CD14-positive monocyte (primary cell): Measurements from ENCODE around the gene IPO9. TPM values are rescaled to one million over a fixed set of nuclear protein-coding genes. Genes with fewer than 3 reads are reported as not detected.

ENCODE experiments used
- DNase-seq, 3 donors: peaks; one replicate each; pipeline ENCODE4 v3.0.0-alpha.2; 2011 to 2022
- H2AFZ ChIP-seq: 2 replicates; pipeline ENCODE4 v1.6.0; 2012; ENCODE audit warnings: mild to moderate bottlenecking, low read depth, low read length, inconsistent platforms; ENCODE audit not compliant: insufficient read depth, poor library complexity, severe bottlenecking
- H3K27ac ChIP-seq, 2 donors: 1 replicate in 1 of 2; 2 replicates in 1 of 2; pipeline ENCODE4 v1.5.1; 2012 to 2013; ENCODE audit warnings: low read length in 2 of 2, control low read depth in 1 of 2, inconsistent platforms in 1 of 2, low read depth in 1 of 2, mild to moderate bottlenecking in 1 of 2
- H3K27me3 ChIP-seq, 2 donors: one replicate each; pipeline versions ENCODE4 v1.6.0 to v1.6.1; 2011 to 2013; ENCODE audit warnings: low read length in 2 of 2; ENCODE audit not compliant: control insufficient read depth in 2 of 2, insufficient read depth in 2 of 2
- H3K36me3 ChIP-seq, 2 donors: replicated peaks in 1 of 2; 1 replicate in 1 of 2; 2 replicates in 1 of 2; pipeline versions ENCODE4 v1.5.1 to v1.6.1; 2012 to 2013; ENCODE audit warnings: low read length in 2 of 2, control low read depth in 1 of 2, inconsistent platforms in 1 of 2, mild to moderate bottlenecking in 1 of 2; ENCODE audit not compliant: insufficient read depth in 2 of 2, control insufficient read depth in 1 of 2
- H3K4me1 ChIP-seq, 2 donors: 1 replicate in 1 of 2; 2 replicates in 1 of 2; pipeline versions ENCODE4 v1.5.1 to v1.6.1; 2012 to 2013; ENCODE audit warnings: low read length in 2 of 2, control low read depth in 1 of 2, inconsistent platforms in 1 of 2, mild to moderate bottlenecking in 1 of 2, moderate library complexity in 1 of 2; ENCODE audit not compliant: insufficient read depth in 2 of 2, control insufficient read depth in 1 of 2
- H3K4me2 ChIP-seq: replicated peaks from 2 replicates; pipeline ENCODE3; 2012; ENCODE audit warnings: low read length, moderate library complexity, mild to moderate bottlenecking; ENCODE audit not compliant: poor library complexity, severe bottlenecking; ENCODE audit errors: extremely low read depth
- H3K4me3 ChIP-seq, 3 experiments: fragments of 200-600 bp in 1 of 3; sonication (generic) in 1 of 3; replicated peaks in 1 of 3; 1 replicate in 2 of 3; 2 replicates in 1 of 3; pipeline ENCODE4 v1.5.1; 2011 to 2013; ENCODE audit warnings: low read length in 3 of 3, mild to moderate bottlenecking in 3 of 3, control low read depth in 2 of 3, low read depth in 2 of 3, inconsistent platforms in 1 of 3, moderate library complexity in 1 of 3
- H3K79me2 ChIP-seq: 2 replicates; pipeline ENCODE4 v1.6.0; 2012; ENCODE audit warnings: mild to moderate bottlenecking, control low read depth, inconsistent platforms, low read length, moderate library complexity; ENCODE audit not compliant: insufficient read depth
- H3K9ac ChIP-seq: 2 replicates; pipeline ENCODE4 v1.6.0; 2017; ENCODE audit warnings: low read length, mild to moderate bottlenecking; ENCODE audit not compliant: insufficient read depth, poor library complexity, severe bottlenecking
- H3K9me3 ChIP-seq, 2 donors: replicated peaks in 1 of 2; 1 replicate in 1 of 2; 2 replicates in 1 of 2; pipeline versions ENCODE4 v1.5.1 to v1.6.1; 2012 to 2013; ENCODE audit warnings: low read length in 2 of 2, control low read depth in 1 of 2; ENCODE audit not compliant: control insufficient read depth in 1 of 2, insufficient read depth in 1 of 2
- H4K20me1 ChIP-seq: 2 replicates; pipeline ENCODE4 v1.6.0; 2012; ENCODE audit warnings: mild to moderate bottlenecking, low read length, control low read depth, moderate library complexity; ENCODE audit not compliant: insufficient read depth
- H3K27ac Mint-ChIP-seq, 7 donors: one replicate each; pipeline ENCODE4 v1.8.0; 2020; ENCODE audit warnings: mild to moderate bottlenecking in 7 of 7, mixed read lengths in 7 of 7, moderate library complexity in 6 of 7, inconsistent platforms in 2 of 7
- H3K27me3 Mint-ChIP-seq, 3 donors: one replicate each; pipeline ENCODE4 v1.8.0; 2021 to 2022; ENCODE audit warnings: low read depth in 3 of 3, mild to moderate bottlenecking in 3 of 3, mixed read lengths in 3 of 3, moderate library complexity in 3 of 3, inconsistent platforms in 1 of 3
- H3K36me3 Mint-ChIP-seq, 2 donors: one replicate each; pipeline ENCODE4 v1.8.0; 2020; ENCODE audit warnings: mixed read lengths in 2 of 2, inconsistent platforms in 1 of 2, mild to moderate bottlenecking in 1 of 2
- H3K4me1 Mint-ChIP-seq: one replicate; pipeline ENCODE4 v1.8.0; 2020; ENCODE audit warnings: mild to moderate bottlenecking, mixed read lengths
- H3K4me3 Mint-ChIP-seq, 2 donors: one replicate each; pipeline ENCODE4 v1.8.0; 2020; ENCODE audit warnings: mild to moderate bottlenecking in 2 of 2, mixed read lengths in 2 of 2, moderate library complexity in 1 of 2
- H3K9me3 Mint-ChIP-seq, 7 donors: one replicate each; pipeline ENCODE4 v1.8.0; 2020 to 2022; ENCODE audit warnings: mixed read lengths in 7 of 7, mild to moderate bottlenecking in 6 of 7, moderate library complexity in 6 of 7, inconsistent platforms in 2 of 7
- CTCF ChIP-seq: fragments of 200-600 bp; IDR thresholded peaks from one replicate; pipeline ENCODE4 v1.8.0; 2022; ENCODE audit warnings: antibody characterized with exemption, mild to moderate bottlenecking
- WGBS: methylation state at CpG from one replicate; pipeline ENCODE4 v1.1.5; 2013; ENCODE audit warnings: missing lambda C conversion rate; ENCODE audit not compliant: insufficient coverage; 5-methylcytosine and 5-hydroxymethylcytosine counted together
- intact Hi-C, 2 donors: fragments of 100-400 bp; cut with micrococcal nuclease; formaldehyde crosslinking; loops; one replicate each; pipeline versions ENCODE4 v1.15.0 to v1.15.1; 2023
- polyA plus RNA-seq, 3 donors: library from polyadenylated mRNA; depleted of rRNA in 1 of 3; unstranded in 2 of 3; stranded (reverse) in 1 of 3; fragments of 300-500 nt in 2 of 3; fragments of >200 nt in 1 of 3; fragmentation: Illumina TruSeq in 2 of 3; gene quantifications; 1 replicate in 2 of 3; 2 replicates in 1 of 3; pipeline ENCODE4 v1.2.3, GENCODE V29; 2012 to 2021

The IPO9 gene
- polyA plus RNA-seq, 3 donors: 11.3 to 12.6 (median 12.0) TPM

- Histone ChIP-seq H3K4me2 (no peak overlapping the region), H2AFZ (no peak overlapping the region), H3K36me3 (no peaks in the 10 kb centered on the region), H3K4me3 (no peak overlapping the region), H4K20me1 (no peaks in the 10 kb centered on the region), H3K27ac (no peak overlapping the region), H3K27me3 (no peaks in the 10 kb centered on the region), H3K9ac (no peak overlapping the region), H3K9me3 (no peaks in the 10 kb centered on the region), H3K4me1 (no peaks in the 10 kb centered on the region), H3K79me2 (no peaks in the 10 kb centered on the region)
- peaks cover 6% of the 10 kb centered on the region for H3K4me1 Mint-ChIP-seq
- no peaks in the 10 kb centered on the region for H3K36me3 Mint-ChIP-seq
- DNase-seq: no peak
- no peak overlapping the region for H3K4me3 Mint-ChIP-seq
- peaks cover 0 to 1% (median 0%) of the 10 kb centered on the region in 7 donors for H3K9me3 Mint-ChIP-seq
- H3K27ac Mint-ChIP-seq: no peak overlapping the region
- intact Hi-C loops: loop anchor here (1.0 to 5.0 kb wide), 2 partner anchors 75 to 77 kb away; no protein-coding TSS in a partner anchor
- no peak for TF ChIP-seq CTCF
- peaks cover 2 to 3% (median 3%) of the 10 kb centered on the region in 3 donors for H3K27me3 Mint-ChIP-seq
- WGBS: 100% methylated on average over 1 of the region's 2 CpGs
Observed at GRCh38 chr1:201896951-201897391, 68.0 kb downstream of the IPO9 start.

- no peak overlapping the region for H3K27ac ChIP-seq
- H3K79me2 ChIP-seq: no peaks in the 10 kb centered on the region
- intact Hi-C loops: loop anchor here in 1 of 2 donors (5.0 kb wide), 1 partner anchor 74 kb away; no protein-coding TSS in a partner anchor
- Mint-ChIP-seq H3K36me3 (no peaks in the 10 kb centered on the region), H3K27ac (no peak overlapping the region), H3K4me3 (no peak overlapping the region), H3K9me3 (peaks cover 0 to 1% (median 0%) of the 10 kb centered on the region in 7 donors), H3K27me3 (peaks cover 2 to 3% (median 3%) of the 10 kb centered on the region in 3 donors), H3K4me1 (peaks cover 6% of the 10 kb centered on the region)
- no peaks in the 10 kb centered on the region for H3K36me3 ChIP-seq
- no peaks in the 10 kb centered on the region for H3K9me3 ChIP-seq
- 94% methylated on average over 3 of the region's 4 CpGs for WGBS
- H3K4me1 ChIP-seq: no peaks in the 10 kb centered on the region
- no peak for TF ChIP-seq CTCF
- no peaks in the 10 kb centered on the region for H3K27me3 ChIP-seq
- no peak overlapping the region for H3K4me3 ChIP-seq
- no peak overlapping the region for H2AFZ ChIP-seq
- no peak for DNase-seq
- no peak overlapping the region for H3K4me2 ChIP-seq
- no peaks in the 10 kb centered on the region for H4K20me1 ChIP-seq
- no peak overlapping the region for H3K9ac ChIP-seq
Observed at GRCh38 chr1:201898240-201898894, 69.4 kb downstream of the IPO9 start.
